GM18909 (cell line): ENCODE measurements around the gene CELF3.
"Not testable (repeated sequence)": the region's sequence is repeated elsewhere in the genome, so short reads cannot be mapped to it uniquely, and the experiment has no call there.

ENCODE experiments used
- ATAC-seq: cut with Tn5 transposase; IDR thresholded peaks from one replicate; pipeline ENCODE4 v1.9.1; 2021; ENCODE audit warnings: mild to moderate bottlenecking; ENCODE audit not compliant: unreplicated experiment, poor library complexity

The CELF3 gene

DNA sequence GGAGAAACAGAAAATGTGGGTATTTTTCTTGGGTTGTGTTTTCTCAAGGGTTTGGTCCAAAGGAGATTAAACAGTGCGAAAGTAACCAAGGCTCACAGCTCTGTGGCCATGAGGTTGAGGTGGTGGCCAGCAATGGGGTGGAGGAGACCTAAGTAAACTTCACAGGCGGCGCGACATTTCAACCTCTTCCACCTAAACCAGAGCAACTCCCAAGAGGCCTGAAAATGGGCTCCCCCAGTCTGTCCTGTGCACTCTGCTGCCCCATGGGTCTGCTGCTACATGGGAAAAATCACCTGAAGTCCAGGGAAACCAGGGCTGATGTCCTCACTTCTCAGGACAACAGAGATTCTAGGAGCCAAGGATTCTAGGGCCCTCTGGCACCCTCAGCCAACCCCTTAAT, 12.4 kb downstream of the CELF3 start:
- ATAC-seq: no peak

GRCh38 chr1:151703813-151704212, 12.8 kb downstream of the CELF3 start:
- ATAC-seq: no peak

DNA sequence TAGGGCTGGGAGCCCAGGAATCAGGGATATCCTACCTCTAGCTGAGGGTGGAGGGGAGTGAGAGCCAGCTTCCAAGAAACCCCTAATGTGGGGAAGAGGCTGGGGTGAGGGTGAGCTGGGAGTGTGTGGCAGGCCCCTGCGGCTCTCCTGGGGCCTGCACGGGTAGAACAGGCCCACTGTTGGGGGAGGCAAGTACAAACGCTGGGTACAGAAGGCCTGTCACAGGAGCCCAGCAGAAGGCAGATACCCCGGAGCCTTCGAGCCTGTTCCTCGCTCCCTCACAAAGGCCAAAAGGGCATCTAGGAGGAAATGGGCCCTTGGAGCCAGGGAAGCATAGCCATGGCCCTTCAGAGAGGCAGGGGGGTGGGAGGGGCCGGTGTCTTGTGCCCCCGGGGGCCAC, 13.7 kb downstream of the CELF3 start:
- no peak for ATAC-seq

GRCh38 chr1:151701515-151701914, 15.1 kb downstream of the CELF3 start:
- ATAC-seq: no peak

DNA sequence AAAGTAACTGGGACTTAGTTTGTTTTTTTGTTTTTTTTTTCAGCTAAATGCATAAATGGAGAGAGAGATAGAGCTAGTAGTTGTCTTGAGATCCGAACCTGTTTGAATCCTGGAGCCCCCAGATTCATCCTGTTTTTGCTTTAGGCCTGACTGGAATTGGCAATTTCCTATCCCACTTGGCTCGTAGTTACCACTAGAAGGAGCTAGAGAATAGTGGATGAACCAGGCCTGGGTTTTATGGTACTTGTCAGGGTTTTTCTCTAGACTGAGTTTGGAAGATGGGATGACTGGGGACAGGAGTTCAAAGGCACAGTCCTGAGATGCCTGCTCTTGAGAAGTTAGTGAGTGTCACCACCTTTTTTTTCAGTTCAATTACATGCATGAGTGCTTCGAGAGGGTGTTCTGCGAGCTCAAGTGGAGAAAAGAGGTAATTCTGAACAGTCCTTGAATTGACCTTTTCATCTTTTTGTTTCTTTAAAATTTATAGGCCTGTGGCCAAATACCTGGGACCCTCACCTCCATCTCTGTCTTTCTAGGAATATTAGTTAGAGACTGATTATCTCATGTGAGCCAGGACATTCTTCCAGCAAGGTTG, 23.4 kb downstream of the CELF3 start:
- ATAC-seq: no peak

- no peak for ATAC-seq
These were observed 24.4 kb downstream of the CELF3 start for GRCh38 chr1:151692226-151692625.

GRCh38 chr1:151689494-151689893, 27.1 kb downstream of the CELF3 start:
- no peak for ATAC-seq

GRCh38 chr1:151686561-151686960, 30.0 kb downstream of the CELF3 start:
- no peak for ATAC-seq

- no peak for ATAC-seq
These were observed 32.5 kb downstream of the CELF3 start for GRCh38 chr1:151684128-151684527.

- ATAC-seq: not testable (repeated sequence)
These were observed 33.7 kb downstream of the CELF3 start for GRCh38 chr1:151682901-151683300.

GRCh38 chr1:151681923-151682322, 34.7 kb downstream of the CELF3 start:
- no peak for ATAC-seq

DNA sequence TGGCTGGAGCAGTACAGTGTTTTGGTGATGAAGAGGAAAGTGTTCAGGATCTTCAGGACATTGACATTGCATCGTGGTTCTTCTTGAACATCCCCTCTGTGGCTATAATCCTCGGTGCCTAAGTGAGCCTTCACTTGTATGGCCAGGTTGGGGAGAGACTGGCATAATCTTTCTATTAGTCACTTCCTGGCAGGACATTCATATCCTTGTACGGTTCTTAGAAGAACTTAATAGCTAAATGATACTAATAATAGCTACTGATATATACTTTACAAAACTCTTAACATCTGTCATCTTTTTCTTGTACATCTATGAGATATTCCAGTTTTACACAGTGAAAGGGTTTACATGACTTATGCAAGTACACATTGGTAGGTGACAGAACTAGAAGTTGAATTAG, 35.8 kb downstream of the CELF3 start:
- ATAC-seq: no peak

GRCh38 chr1:151680391-151680790, 36.2 kb downstream of the CELF3 start:
- no peak for ATAC-seq

- no peak for ATAC-seq
These were observed 43.2 kb downstream of the CELF3 start for GRCh38 chr1:151673407-151673806.

GRCh38 chr1:151670036-151670675, 46.4 kb downstream of the CELF3 start:
- ATAC-seq: not testable (repeated sequence)

- ATAC-seq: no peak
These were observed 48.5 kb downstream of the CELF3 start for GRCh38 chr1:151668090-151668489.

- no peak for ATAC-seq
These were observed 54.9 kb downstream of the CELF3 start for GRCh38 chr1:151661751-151662150.

- no peak for ATAC-seq
These were observed 61.2 kb downstream of the CELF3 start for GRCh38 chr1:151655371-151655770.

DNA sequence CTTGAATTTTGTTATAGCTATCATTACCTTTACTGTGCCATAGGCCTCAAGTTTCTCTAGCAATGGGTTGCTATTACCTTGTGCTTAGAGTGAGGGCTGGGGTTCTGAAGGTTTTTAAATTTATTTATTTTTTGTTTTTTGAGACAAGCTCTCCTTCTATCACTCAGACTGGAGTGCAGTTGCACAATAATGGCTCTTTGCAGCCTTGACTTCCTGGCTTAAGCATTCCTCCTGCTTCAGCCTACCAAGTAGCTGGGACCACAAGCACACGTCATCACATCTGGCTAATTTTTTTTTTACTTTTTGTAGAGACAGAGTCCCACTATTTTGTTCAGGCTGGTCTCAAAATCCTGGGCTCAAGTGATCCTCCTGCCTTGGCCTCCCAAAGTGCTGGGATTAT, 63.2 kb downstream of the CELF3 start:
- ATAC-seq: no peak
